RWPE2 (cell line): Measurements from ENCODE around the gene CCDC73.
A peak's percentile ranks its signal among the peaks of the same experiment; 100 is the strongest.

Source experiments
- ATAC-seq: fragments of 200-7000 bp; cut with Tn5 transposase; 3 replicates; pipeline ENCODE4 v1.9.1; 2021; ENCODE audit warnings: low read depth
- DNase-seq: peaks from one replicate; pipeline ENCODE4 v3.0.0-alpha.2; 2020; ENCODE audit warnings: low spot score
- H3K27ac ChIP-seq: fragments of 450-650 bp; 2 replicates; pipeline ENCODE4 v1.5.1; 2017; ENCODE audit warnings: mild to moderate bottlenecking; ENCODE audit not compliant: poor library complexity, severe bottlenecking
- H3K27me3 ChIP-seq: fragments of 250-450 bp; sonication (Bioruptor Pico); 2 replicates; pipeline ENCODE4 v1.5.1; 2021; ENCODE audit warnings: mild to moderate bottlenecking, moderate library complexity; ENCODE audit not compliant: insufficient read depth, poor library complexity, severe bottlenecking
- H3K36me3 ChIP-seq: fragments of 250-450 bp; sonication (Bioruptor Pico); 2 replicates; pipeline ENCODE4 v1.5.1; 2020; ENCODE audit warnings: low read depth, mild to moderate bottlenecking, moderate library complexity
- H3K4me1 ChIP-seq: fragments of 250-450 bp; sonication (Bioruptor Pico); 2 replicates; pipeline ENCODE4 v1.5.1; 2021; ENCODE audit warnings: mild to moderate bottlenecking, moderate library complexity; ENCODE audit not compliant: insufficient read depth, poor library complexity, severe bottlenecking
- H3K4me3 ChIP-seq: fragments of 250-450 bp; sonication (Bioruptor Pico); 2 replicates; pipeline ENCODE4 v1.5.1; 2021; ENCODE audit warnings: mild to moderate bottlenecking, moderate library complexity; ENCODE audit not compliant: severe bottlenecking
- H3K9me3 ChIP-seq: fragments of 250-450 bp; sonication (Bioruptor Pico); 2 replicates; pipeline ENCODE4 v1.5.1; 2021; ENCODE audit warnings: mild to moderate bottlenecking, moderate library complexity; ENCODE audit not compliant: severe bottlenecking
- TF ChIP-seq, protein P1 (sequence below): fragments of 450-650 bp; IDR thresholded peaks from one replicate; pipeline ENCODE4 v1.5.1; 2017; ENCODE audit warnings: mild to moderate bottlenecking, moderate library complexity; ENCODE audit not compliant: poor library complexity, severe bottlenecking

CCDC73 gene

DNA sequence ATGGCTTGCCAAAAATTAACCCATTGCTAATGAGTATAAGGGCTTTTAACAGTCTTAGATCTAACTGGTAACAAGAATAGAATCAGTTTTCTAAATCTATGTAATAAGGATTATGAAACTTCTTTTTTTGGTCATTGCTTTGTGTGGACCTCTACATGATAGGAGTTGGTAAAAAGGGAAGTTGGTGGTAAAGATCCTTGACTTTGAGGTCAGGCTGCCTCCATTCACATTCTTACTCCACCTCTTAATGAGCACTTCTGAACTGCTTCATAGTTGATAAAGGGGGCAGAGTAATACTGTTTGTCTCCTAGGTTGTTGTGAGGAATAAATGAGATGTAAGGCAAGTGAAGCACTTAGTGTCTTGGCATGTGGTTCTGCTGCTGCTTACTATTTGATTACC lies 200.2 kb downstream of the CCDC73 start:
- Histone ChIP-seq H3K27ac (no peak overlapping the region), H3K27me3 (no peaks in the 10 kb centered on the region), H3K4me3 (no peak overlapping the region), H3K9me3 (no peaks in the 10 kb centered on the region), H3K4me1 (no peaks in the 10 kb centered on the region), H3K36me3 (peaks cover 97% of the 10 kb centered on the region)
- no peak for DNase-seq
- no peak for ATAC-seq
- TF ChIP-seq, protein P1, sequence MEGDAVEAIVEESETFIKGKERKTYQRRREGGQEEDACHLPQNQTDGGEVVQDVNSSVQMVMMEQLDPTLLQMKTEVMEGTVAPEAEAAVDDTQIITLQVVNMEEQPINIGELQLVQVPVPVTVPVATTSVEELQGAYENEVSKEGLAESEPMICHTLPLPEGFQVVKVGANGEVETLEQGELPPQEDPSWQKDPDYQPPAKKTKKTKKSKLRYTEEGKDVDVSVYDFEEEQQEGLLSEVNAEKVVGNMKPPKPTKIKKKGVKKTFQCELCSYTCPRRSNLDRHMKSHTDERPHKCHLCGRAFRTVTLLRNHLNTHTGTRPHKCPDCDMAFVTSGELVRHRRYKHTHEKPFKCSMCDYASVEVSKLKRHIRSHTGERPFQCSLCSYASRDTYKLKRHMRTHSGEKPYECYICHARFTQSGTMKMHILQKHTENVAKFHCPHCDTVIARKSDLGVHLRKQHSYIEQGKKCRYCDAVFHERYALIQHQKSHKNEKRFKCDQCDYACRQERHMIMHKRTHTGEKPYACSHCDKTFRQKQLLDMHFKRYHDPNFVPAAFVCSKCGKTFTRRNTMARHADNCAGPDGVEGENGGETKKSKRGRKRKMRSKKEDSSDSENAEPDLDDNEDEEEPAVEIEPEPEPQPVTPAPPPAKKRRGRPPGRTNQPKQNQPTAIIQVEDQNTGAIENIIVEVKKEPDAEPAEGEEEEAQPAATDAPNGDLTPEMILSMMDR: no peak

DNA sequence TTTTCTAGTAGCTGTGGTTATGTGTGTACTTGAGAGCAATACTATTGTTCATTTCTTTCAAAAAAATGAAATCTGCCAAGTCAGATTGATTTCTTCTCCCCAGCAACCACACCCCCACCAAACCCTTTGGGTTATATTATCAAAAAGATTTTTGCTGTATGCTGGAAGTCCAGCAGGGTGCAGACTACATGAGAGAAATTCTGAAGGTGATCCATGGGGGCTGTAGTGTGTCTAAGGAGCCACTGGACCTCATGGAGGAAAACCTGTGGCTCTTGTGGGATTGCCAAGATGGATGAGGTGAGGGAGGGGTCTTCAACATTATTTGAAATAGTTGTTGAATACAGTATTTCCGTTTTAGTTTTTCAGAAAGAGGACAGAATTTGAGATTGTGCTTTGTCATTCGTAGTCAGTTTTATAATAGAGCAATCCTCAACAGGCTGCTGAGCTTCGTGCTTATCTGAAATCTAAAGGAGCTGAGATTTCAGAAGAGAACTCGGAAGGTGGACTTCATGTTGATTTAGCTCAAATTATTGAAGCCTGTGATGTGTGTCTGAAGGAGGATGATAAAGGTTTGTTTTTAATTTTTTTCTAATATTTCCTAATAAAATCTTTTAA lies 207.8 kb downstream of the CCDC73 start:
- H3K4me3 ChIP-seq: no peak overlapping the region
- DNase-seq: no peak
- no peaks in the 10 kb centered on the region for H3K9me3 ChIP-seq
- no peak for ATAC-seq
- H3K36me3 ChIP-seq: peaks cover 59% of the 10 kb centered on the region
- TF ChIP-seq, protein P1: peak; percentile 35
- peaks cover 4% of the 10 kb centered on the region for H3K4me1 ChIP-seq
- no peaks in the 10 kb centered on the region for H3K27me3 ChIP-seq
- no peak overlapping the region for H3K27ac ChIP-seq

DNA sequence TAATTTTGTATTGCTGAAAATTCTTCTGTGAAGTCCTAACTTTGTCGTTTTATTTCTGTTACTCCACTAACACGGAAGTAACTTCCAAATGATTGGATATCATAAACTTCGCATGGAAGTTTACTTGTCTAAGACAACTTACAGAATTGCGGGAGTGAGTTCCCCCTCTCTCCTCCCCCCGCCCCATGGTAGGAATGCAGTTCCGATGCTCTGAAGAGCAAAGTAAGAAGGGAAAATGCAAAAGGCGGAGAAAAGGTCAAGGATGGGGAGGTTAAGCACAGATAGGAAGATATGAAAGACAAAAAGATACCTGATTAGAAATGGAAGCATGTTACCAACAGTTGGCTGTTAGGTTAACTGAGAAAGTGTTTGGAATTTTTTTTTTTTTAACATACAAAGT lies 209.5 kb downstream of the CCDC73 start:
- H3K4me3 ChIP-seq: peak overlapping the region; percentile 76
- TF ChIP-seq, protein P1: no peak
- ATAC-seq (no peak), DNase-seq (no peak)
- H3K4me1 ChIP-seq: peaks cover 4% of the 10 kb centered on the region
- peaks cover 42% of the 10 kb centered on the region for H3K36me3 ChIP-seq
- H3K27ac ChIP-seq: peak overlapping the region; percentile 66
- H3K27me3 ChIP-seq: no peaks in the 10 kb centered on the region
- H3K9me3 ChIP-seq: no peaks in the 10 kb centered on the region

DNA sequence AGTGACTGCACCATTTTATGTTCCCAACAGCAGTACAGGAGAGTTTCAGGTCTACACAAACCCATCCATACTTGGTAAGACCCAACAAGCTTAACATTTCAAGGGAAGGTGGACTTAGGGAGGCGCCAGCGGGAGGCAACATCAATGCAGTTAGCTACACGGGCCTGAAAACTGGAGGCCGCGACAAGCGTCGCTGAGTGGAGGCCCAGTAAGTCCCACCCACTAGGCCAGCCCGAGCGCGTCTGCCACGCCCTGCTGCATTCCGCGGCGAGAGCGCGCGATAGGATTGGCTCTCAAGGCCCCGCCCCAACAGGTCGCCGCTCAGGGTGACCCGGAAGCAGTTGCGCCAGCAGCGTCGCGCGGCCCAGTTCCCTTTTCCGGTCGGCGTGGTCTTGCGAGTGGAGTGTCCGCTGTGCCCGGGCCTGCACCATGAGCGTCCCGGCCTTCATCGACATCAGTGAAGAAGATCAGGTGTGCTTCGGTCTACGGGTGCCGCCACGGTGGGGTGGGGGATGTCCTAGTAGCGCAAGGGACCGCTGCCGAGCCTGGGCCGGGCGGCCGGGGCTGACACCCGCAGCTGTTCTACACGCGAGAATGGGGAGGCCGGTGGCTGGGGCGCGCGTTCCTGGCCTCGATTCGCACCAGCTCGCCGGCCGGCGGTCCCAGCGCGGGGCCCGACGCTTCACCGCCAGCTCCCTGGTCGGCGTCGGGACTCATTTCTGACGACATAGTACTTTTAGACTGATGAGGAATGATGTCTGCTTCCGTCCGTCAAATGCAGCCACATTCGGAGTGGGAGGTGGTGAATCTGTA lies 210.8 kb downstream of the CCDC73 start, which contains the start of gene EIF3M:
Gene EIF3M, plus strand, starts transcription at position 373 of the 813 bp plus-strand sequence. Its CDS starts 57 bp downstream, at position 430.
- no peaks in the 10 kb centered on the region for H3K27me3 ChIP-seq
- H3K4me1 ChIP-seq: peaks cover 4% of the 10 kb centered on the region
- H3K4me3 ChIP-seq: peak within 1 kb of the TSS; percentile 76
- H3K27ac ChIP-seq: peak within 1 kb of the TSS; percentile 66
- TF ChIP-seq, protein P1: no peak
- ATAC-seq (peak; percentile 91), DNase-seq (peak; percentile 96)
- H3K9me3 ChIP-seq: no peaks in the 10 kb centered on the region
- H3K36me3 ChIP-seq: peaks cover 29% of the 10 kb centered on the region
